ENCODE measurements around the gene SNRPA. TPM values are rescaled to one million over a fixed set of nuclear protein-coding genes. Genes with fewer than 3 reads are reported as not detected.

The SNRPA gene
- total RNA-seq, 1 experiment from 2014 or later = 102 TPM

- Mint-ChIP-seq H3K36me3 (ENCODE audit: insufficient read depth, unreplicated experiment) (peaks cover 84% of the 10 kb centered on the region), H3K9me3 (ENCODE audit: low read depth, unreplicated experiment) (no peaks in the 10 kb centered on the region), H3K4me3 (ENCODE audit: low read depth, unreplicated experiment) (no peak overlapping the region), H3K4me1 (ENCODE audit: low read depth, unreplicated experiment) (peaks cover 9% of the 10 kb centered on the region), H3K27ac (ENCODE audit: unreplicated experiment) (no peak overlapping the region), H3K27me3 (ENCODE audit: unreplicated experiment) (no peaks in the 10 kb centered on the region)
- no peak for DNase-seq
- CTCF ChIA-PET = interaction anchor here (0.6 kb wide), 2 partner anchors 326 to 687 kb away, joined by 4 to 5 read pairs; no protein-coding TSS in a partner anchor
- BruUV-seq (replicated peaks) = no TSS peak
- intact Hi-C loops (cut with micrococcal nuclease; ENCODE audit: unreplicated experiment) = no loop called here
- no peak for TF ChIP-seq CTCF (IDR thresholded peaks at IDR 0.05; ENCODE audit: unreplicated experiment)
Measured at GRCh38 chr19:40733149-40733548, 17.9 kb upstream of the SNRPA start.

- peaks cover 91% of the 10 kb centered on the region for H3K36me3 Mint-ChIP-seq (ENCODE audit: insufficient read depth, unreplicated experiment)
- H3K27me3 Mint-ChIP-seq (ENCODE audit: unreplicated experiment) = no peaks in the 10 kb centered on the region
- H3K4me1 Mint-ChIP-seq (ENCODE audit: low read depth, unreplicated experiment) = peaks cover 9% of the 10 kb centered on the region
- intact Hi-C loops (cut with micrococcal nuclease; ENCODE audit: unreplicated experiment) = no loop called here
- H3K27ac Mint-ChIP-seq (ENCODE audit: unreplicated experiment) = no peak overlapping the region
- H3K4me3 Mint-ChIP-seq (ENCODE audit: low read depth, unreplicated experiment) = no peak overlapping the region
- TF ChIP-seq CTCF (IDR thresholded peaks at IDR 0.05; ENCODE audit: unreplicated experiment) = no peak
- H3K9me3 Mint-ChIP-seq (ENCODE audit: low read depth, unreplicated experiment) = no peaks in the 10 kb centered on the region
- no TSS peak for BruUV-seq (replicated peaks)
- no peak for DNase-seq
- CTCF ChIA-PET = no interaction called here
Measured at GRCh38 chr19:40735013-40735771, 15.8 kb upstream of the SNRPA start.

- CTCF ChIA-PET = no interaction called here
- no peak for DNase-seq
- Mint-ChIP-seq H3K9me3 (ENCODE audit: low read depth, unreplicated experiment) (no peaks in the 10 kb centered on the region), H3K4me1 (ENCODE audit: low read depth, unreplicated experiment) (peaks cover 9% of the 10 kb centered on the region), H3K27me3 (ENCODE audit: unreplicated experiment) (no peaks in the 10 kb centered on the region), H3K27ac (ENCODE audit: unreplicated experiment) (no peak overlapping the region), H3K36me3 (ENCODE audit: insufficient read depth, unreplicated experiment) (peaks cover 88% of the 10 kb centered on the region), H3K4me3 (ENCODE audit: low read depth, unreplicated experiment) (no peak overlapping the region)
- no peak for TF ChIP-seq CTCF (IDR thresholded peaks at IDR 0.05; ENCODE audit: unreplicated experiment)
- BruUV-seq (replicated peaks) = no TSS peak
- intact Hi-C loops (cut with micrococcal nuclease; ENCODE audit: unreplicated experiment) = no loop called here
Measured at GRCh38 chr19:40736661-40737060, 14.3 kb upstream of the SNRPA start.

GRCh38 chr19:40737102-40737644 is 13.8 kb upstream of the SNRPA start:
- no peak overlapping the region for H3K4me3 Mint-ChIP-seq (ENCODE audit: low read depth, unreplicated experiment)

More at GRCh38 chr19:40737102-40737644, 13.8 kb upstream of the SNRPA start:
- no peak for TF ChIP-seq CTCF (IDR thresholded peaks at IDR 0.05; ENCODE audit: unreplicated experiment)
- Mint-ChIP-seq H3K36me3 (ENCODE audit: insufficient read depth, unreplicated experiment) (peaks cover 88% of the 10 kb centered on the region), H3K27ac (ENCODE audit: unreplicated experiment) (no peak overlapping the region), H3K9me3 (ENCODE audit: low read depth, unreplicated experiment) (no peaks in the 10 kb centered on the region), H3K27me3 (ENCODE audit: unreplicated experiment) (no peaks in the 10 kb centered on the region), H3K4me1 (ENCODE audit: low read depth, unreplicated experiment) (peaks cover 9% of the 10 kb centered on the region)
- CTCF ChIA-PET = no interaction called here
- intact Hi-C loops (cut with micrococcal nuclease; ENCODE audit: unreplicated experiment) = no loop called here
- DNase-seq = no peak
- no TSS peak for BruUV-seq (replicated peaks)

All from Calu3 (cell line).